GM12878 (cell line): ENCODE results near the gene MACROD2. TPM values are rescaled to one million over a fixed set of nuclear protein-coding genes. Genes with fewer than 3 reads are reported as not detected.

Experiments used
- ATAC-seq: fragments of 200-7000 bp; cut with Tn5 transposase; 3 replicates; pipeline ENCODE4 v1.9.1; 2020; ENCODE audit warnings: mild to moderate bottlenecking, moderate library complexity
- BruUV-seq: library from RNA; stranded (reverse); fragments of 400-500 nt; replicated peaks from 2 replicates; lab custom pipeline; 2021; lab: Mats Ljungman, UMichigan
- CTCF ChIA-PET: fragments of 300-600 bp; sonication (Branson Sonifier 250); formaldehyde crosslinking; extraction: SDS; loops from one replicate; lab custom pipeline; 2021; ENCODE audit warnings: inconsistent platforms; lab: Yijun Ruan, JAX
- POLR2A ChIA-PET: fragments of 350-600 bp; formaldehyde crosslinking; extraction: SDS; loops from one replicate; lab custom pipeline; 2021; ENCODE audit warnings: inconsistent platforms; lab: Charles Lee
- RAD21 ChIA-PET: fragments of 300-600 bp; sonication (Branson Sonifier 250); formaldehyde crosslinking; loops from one replicate; lab custom pipeline; 2023; ENCODE audit warnings: antibody characterized with exemption; ENCODE audit not compliant: unreplicated experiment; lab: Charles Lee
- SMC1A ChIA-PET: fragments of 300-600 bp; sonication (Branson Sonifier 250); formaldehyde crosslinking; loops from one replicate; lab custom pipeline; 2023; ENCODE audit not compliant: unreplicated experiment, uncharacterized antibody; lab: Charles Lee
- DNase-seq: peaks from one replicate; pipeline ENCODE4 v3.0.0-alpha.2; 2011; ENCODE audit warnings: low read depth, low spot score
- FAIRE-seq: peaks from 3 replicates; lab custom pipeline; 2011; peaks lifted over from hg19 to GRCh38; lab: Jason Lieb, UNC
- H2AFZ ChIP-seq: 2 replicates; pipeline ENCODE4 v1.6.0; 2011; ENCODE audit warnings: low read depth, low read length, control low read depth; ENCODE audit not compliant: control insufficient read depth
- H3K27ac ChIP-seq: 2 replicates; pipeline ENCODE4 v1.5.1; 2011; ENCODE audit warnings: control low read depth; ENCODE audit not compliant: control insufficient read depth, insufficient read depth
- H3K27me3 ChIP-seq, 2 experiments: replicated peaks in 1 of 2; 2 replicates each; pipeline versions ENCODE4 v1.6.0 to v1.6.1; 2011; ENCODE audit warnings: low read length in 1 of 2; ENCODE audit not compliant: control insufficient read depth in 2 of 2, insufficient read depth in 2 of 2
- H3K36me3 ChIP-seq, 2 experiments: 2 replicates each; pipeline ENCODE4 v1.5.1; 2011; ENCODE audit warnings: low read length in 1 of 2; ENCODE audit not compliant: control insufficient read depth in 2 of 2, insufficient read depth in 2 of 2
- H3K4me1 ChIP-seq: 2 replicates; pipeline ENCODE4 v1.6.1; 2011; ENCODE audit warnings: mild to moderate bottlenecking, low read length, moderate library complexity, mixed read lengths; ENCODE audit not compliant: control insufficient read depth, insufficient read depth
- H3K4me2 ChIP-seq: 2 replicates; pipeline ENCODE4 v1.6.0; 2011; ENCODE audit warnings: control low read depth; ENCODE audit not compliant: control insufficient read depth, insufficient read depth
- H3K4me3 ChIP-seq: fragments of 200-600 bp; sonication (generic); 2 replicates; pipeline ENCODE4 v1.5.1; 2016
- H3K79me2 ChIP-seq: 2 replicates; pipeline ENCODE4 v1.6.0; 2011; ENCODE audit warnings: low read length; ENCODE audit not compliant: control insufficient read depth, insufficient read depth
- H3K9ac ChIP-seq: 2 replicates; pipeline ENCODE4 v1.8.0; 2011; ENCODE audit warnings: low read length, control low read depth, mixed read lengths; ENCODE audit not compliant: control insufficient read depth, insufficient read depth
- H3K9me3 ChIP-seq: replicated peaks from 3 replicates; pipeline ENCODE4 v1.5.1; 2011; ENCODE audit warnings: mild to moderate bottlenecking, low read length; ENCODE audit not compliant: control insufficient read depth, insufficient read depth
- H4K20me1 ChIP-seq: 2 replicates; pipeline ENCODE4 v1.6.0; 2011; ENCODE audit not compliant: control insufficient read depth, insufficient read depth
- BCL11A ChIP-seq: IDR thresholded peaks from 2 replicates; pipeline ENCODE4 v1.6.1; 2011; ENCODE audit warnings: low read depth, low read length
- CHD4 ChIP-seq: fragments of 200-600 bp; sonication (generic); IDR thresholded peaks from 2 replicates; pipeline ENCODE4 v1.6.1; 2016; ENCODE audit warnings: mild to moderate bottlenecking
- RCOR1 ChIP-seq: conservative IDR thresholded peaks from 2 replicates; pipeline ENCODE4 v1.6.1; 2012; ENCODE audit warnings: low read depth, low read length, improper control_type of control experiment
- SP1 ChIP-seq: IDR thresholded peaks from one replicate; pipeline ENCODE4 v1.6.1; 2011; ENCODE audit warnings: low read depth, low read length
- SREBF1 ChIP-seq: IDR thresholded peaks from 2 replicates; pipeline ENCODE4 v1.6.1; 2012; ENCODE audit warnings: mild to moderate bottlenecking, low read length
- TARDBP ChIP-seq: IDR thresholded peaks from 2 replicates; pipeline ENCODE4 v1.6.1; 2016; ENCODE audit warnings: borderline replicate concordance
- WGBS: methylation state at CpG from one replicate; pipeline ENCODE4 v1.1.6; 2016; ENCODE audit warnings: low lambda C conversion rate; ENCODE audit not compliant: insufficient replicate concordance, insufficient coverage; ENCODE audit errors: missing lambda C conversion rate; 5-methylcytosine and 5-hydroxymethylcytosine counted together
- in situ Hi-C: fragments of 300-500 bp; cut with MboI; formaldehyde crosslinking; loops from 9 replicates; pipeline ENCODE4 v1.14.3; 2018; ENCODE audit warnings: mixed read lengths
- intact Hi-C: fragments of 100-400 bp; cut with micrococcal nuclease; formaldehyde crosslinking; loops from one replicate; pipeline ENCODE4 v1.14.2; 2022; ENCODE audit not compliant: unreplicated experiment
- polyA plus RNA-seq, 11 experiments: library from polyadenylated mRNA; depleted of rRNA in 4 of 11; unstranded in 6 of 11; stranded (reverse) in 5 of 11; fragments of >200 nt; fragmentation: Nextera tagmentation in 4 of 11; fragmentation: Illumina TruSeq in 1 of 11; extraction: Ambion mirVana in 4 of 11; extraction: Trizol in 1 of 11; gene quantifications; 1 replicate in 1 of 11; 2 replicates in 10 of 11; pipeline versions ENCODE4 v1.2.1 to v1.2.3, GENCODE V29; 2011 to 2016; ENCODE audit warnings: inconsistent platforms in 2 of 11, missing spikeins in 2 of 11, low read depth in 1 of 11
- total RNA-seq, 4 experiments: library from RNA; depleted of rRNA in 3 of 4; stranded (reverse); fragments of >200 nt in 3 of 4; fragmentation: Illumina TruSeq in 1 of 4; extraction: Trizol in 1 of 4; gene quantifications; 2 replicates each; pipeline versions ENCODE4 v1.2.1 to v1.2.3, GENCODE V29; 2013 to 2021
- TF ChIP-seq, protein P1 (sequence below): IDR thresholded peaks from 2 replicates; pipeline ENCODE4 v1.6.1; 2012; ENCODE audit warnings: low read depth, low read length, improper control_type of control experiment

Gene MACROD2
- total and polyA plus RNA-seq, 10 of the 15 experiments (the other 5 are each of a cell fraction or from before 2014, with no cell fraction given) = 1.1 to 21.5 (median 2.2) TPM

DNA sequence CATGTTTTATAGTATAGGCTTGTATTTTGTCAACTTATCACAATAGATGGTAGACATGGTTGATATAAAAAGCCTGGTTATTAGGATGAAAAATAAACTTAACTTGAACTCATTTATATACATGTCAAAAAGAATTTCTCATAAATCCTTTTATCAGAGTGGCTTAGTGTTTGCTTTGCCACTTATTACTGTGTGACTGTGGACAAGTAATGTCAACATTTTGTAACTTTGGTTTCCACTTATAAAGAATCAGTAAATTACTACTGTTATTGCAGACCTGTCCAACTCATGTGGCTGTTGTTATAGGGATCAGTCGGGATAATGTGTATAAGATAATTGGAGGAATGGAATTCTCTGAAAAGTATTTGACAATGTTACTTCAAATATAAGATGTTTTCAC, 1236.9 kb downstream of the MACROD2 start:
- Histone ChIP-seq H3K79me2 (no peaks in the 10 kb centered on the region), H2AFZ (no peak overlapping the region), H3K4me2 (no peak overlapping the region), H3K4me3 (no peak overlapping the region), H3K36me3 (no peaks in the 10 kb centered on the region), H3K4me1 (no peaks in the 10 kb centered on the region), H3K9me3 (no peaks in the 10 kb centered on the region), H3K27ac (no peak overlapping the region), H3K9ac (no peak overlapping the region), H3K27me3 (no peaks in the 10 kb centered on the region), H4K20me1 (no peaks in the 10 kb centered on the region)
- 70% methylated on average over 1 of the region's 1 CpG for WGBS
- ChIA-PET POLR2A (no interaction called here), SMC1A (no interaction called here), RAD21 (no interaction called here), CTCF (no interaction called here)
- BruUV-seq = no TSS peak
- no peak for DNase-seq
- in situ Hi-C loops = loop anchor here (10.0 kb wide), 1 partner anchor 897 kb away; the partner anchor contains the start of gene FLRT3
- TF ChIP-seq SREBF1 (no peak), SP1 (no peak)
- intact Hi-C loops = loop anchor here (10.0 kb wide), 1 partner anchor 277 kb away; no protein-coding TSS in a partner anchor
- no peak for FAIRE-seq
- ATAC-seq = no peak

DNA sequence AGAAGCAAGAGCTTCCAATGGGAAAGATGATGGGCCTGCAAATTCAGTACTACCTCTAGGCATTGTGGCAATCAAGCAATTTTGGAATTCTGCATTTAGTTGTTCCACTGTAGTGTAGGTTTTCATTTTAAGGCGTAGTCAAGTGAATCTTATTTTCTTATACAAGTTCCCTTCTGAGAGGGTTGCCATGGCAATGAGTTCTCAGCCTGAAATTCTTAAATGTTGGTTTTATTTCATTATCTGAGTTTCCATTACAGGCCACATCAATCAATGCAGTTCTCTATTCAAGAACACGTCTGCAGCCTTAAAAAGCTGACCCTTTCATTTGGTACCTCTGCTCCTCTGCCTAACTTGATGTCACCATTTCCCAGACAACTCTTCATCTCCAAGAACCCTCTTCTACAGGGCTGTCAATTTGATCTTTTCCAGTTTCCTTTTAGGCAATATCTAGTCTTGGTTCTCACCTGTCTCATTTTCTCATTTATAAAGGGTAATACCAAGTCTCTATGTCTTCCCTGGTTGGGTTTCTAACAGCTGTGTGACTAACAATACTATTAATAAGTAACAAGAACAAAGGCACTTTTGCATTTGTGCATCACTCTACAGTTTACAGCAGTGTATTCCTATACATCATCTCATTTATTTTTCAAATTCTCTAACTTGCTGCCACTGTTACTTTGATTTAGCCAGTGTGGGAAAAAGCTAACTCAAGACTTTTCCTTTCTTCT, 1240.3 kb downstream of the MACROD2 start:
- 50% methylated on average over 2 of the region's 2 CpGs for WGBS
- POLR2A ChIA-PET = no interaction called here
- intact Hi-C loops = loop anchor here (1.0 to 10.0 kb wide), 3 partner anchors 281 to 898 kb away; partner anchors contain the start of gene FLRT3
- in situ Hi-C loops = loop anchor here (10.0 kb wide), 1 partner anchor 901 kb away; the partner anchor contains the start of gene FLRT3
- TF ChIP-seq TARDBP = no peak
- TF ChIP-seq, protein P1, sequence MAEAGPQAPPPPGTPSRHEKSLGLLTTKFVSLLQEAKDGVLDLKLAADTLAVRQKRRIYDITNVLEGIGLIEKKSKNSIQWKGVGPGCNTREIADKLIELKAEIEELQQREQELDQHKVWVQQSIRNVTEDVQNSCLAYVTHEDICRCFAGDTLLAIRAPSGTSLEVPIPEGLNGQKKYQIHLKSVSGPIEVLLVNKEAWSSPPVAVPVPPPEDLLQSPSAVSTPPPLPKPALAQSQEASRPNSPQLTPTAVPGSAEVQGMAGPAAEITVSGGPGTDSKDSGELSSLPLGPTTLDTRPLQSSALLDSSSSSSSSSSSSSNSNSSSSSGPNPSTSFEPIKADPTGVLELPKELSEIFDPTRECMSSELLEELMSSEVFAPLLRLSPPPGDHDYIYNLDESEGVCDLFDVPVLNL = no peak
- no peak for TF ChIP-seq RCOR1
- TF ChIP-seq BCL11A = no peak
- no peak for TF ChIP-seq CHD4
- FAIRE-seq (no peak), ATAC-seq (peak; percentile 69), DNase-seq (no peak)
- Histone ChIP-seq H3K9me3 (no peaks in the 10 kb centered on the region), H4K20me1 (no peaks in the 10 kb centered on the region), H3K27ac (no peak overlapping the region), H3K79me2 (no peaks in the 10 kb centered on the region), H3K4me2 (no peak overlapping the region), H3K9ac (no peak overlapping the region), H3K4me3 (no peak overlapping the region), H3K27me3 (no peaks in the 10 kb centered on the region), H3K36me3 (no peaks in the 10 kb centered on the region), H2AFZ (no peak overlapping the region), H3K4me1 (no peaks in the 10 kb centered on the region)
- SMC1A ChIA-PET = interaction anchor here (2.0 kb wide), 1 partner anchor 898 kb away, joined by 12 read pairs; the partner anchor contains the start of gene FLRT3
- CTCF ChIA-PET = interaction anchor here (2.1 to 3.7 kb wide), 2 partner anchors 10 to 898 kb away, joined by 11 to 25 read pairs; partner anchors contain the start of gene FLRT3
- BruUV-seq = no TSS peak
- RAD21 ChIA-PET = interaction anchor here (4.2 kb wide), 1 partner anchor 899 kb away, joined by 22 read pairs; the partner anchor contains the start of gene FLRT3
